Uterus (tissue), 2 donors: ENCODE data around the gene SF3B6.

ENCODE experiments used
- CTCF ChIP-seq, 4 experiments: fragments of 200-600 bp in 2 of 4; fragments of 450-650 bp in 2 of 4; sonication (generic) in 2 of 4; IDR thresholded peaks; one replicate each; pipeline ENCODE4 v1.5.1; 2016 to 2019; ENCODE audit warnings: antibody characterized with exemption in 4 of 4, mild to moderate bottlenecking in 2 of 4, moderate library complexity in 1 of 4
- POLR2A ChIP-seq, 2 donors: fragments of 450-650 bp; IDR thresholded peaks; one replicate each; pipeline ENCODE4 v1.6.1; 2016; ENCODE audit warnings: antibody characterized with exemption in 2 of 2, mild to moderate bottlenecking in 1 of 2, moderate library complexity in 1 of 2

DNA sequence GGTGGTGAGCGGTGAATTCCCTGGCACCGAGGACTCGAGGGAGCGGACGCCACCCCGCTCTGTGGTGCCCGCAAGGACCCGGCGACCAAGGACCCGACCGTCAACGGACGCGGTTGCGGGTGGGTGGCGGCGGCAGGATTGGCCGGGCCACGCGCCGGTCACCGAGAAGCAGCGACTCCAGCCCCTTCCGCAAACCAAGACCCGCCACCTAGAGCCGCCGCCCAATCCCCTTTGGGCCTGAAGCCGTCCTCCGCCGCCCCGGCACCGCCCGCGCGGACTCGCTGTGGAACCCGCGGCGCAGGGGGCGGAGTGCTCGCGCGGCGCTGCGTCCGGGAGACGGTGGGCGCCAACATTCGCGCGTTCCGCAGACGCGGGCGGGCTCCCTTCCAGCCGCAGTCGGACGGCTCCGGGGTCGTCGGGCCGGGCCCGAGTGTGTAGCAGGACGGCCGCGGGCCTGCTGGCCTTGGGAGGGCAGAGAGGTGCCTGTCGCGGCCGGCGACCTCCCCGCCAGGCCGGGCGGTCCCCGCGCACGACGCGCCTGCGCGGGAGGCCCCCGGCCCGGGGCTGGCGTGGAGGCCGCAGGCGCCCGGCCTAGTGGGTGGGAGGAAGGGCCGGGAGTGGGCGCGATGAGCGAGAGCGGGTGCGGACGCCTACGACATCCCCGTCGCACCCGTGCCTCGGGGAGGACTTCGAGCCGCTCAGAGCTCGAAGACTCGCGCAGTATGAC, 47.2 kb upstream of the SF3B6 start, which contains the start of the genes FAM228B and PFN4:
- TF ChIP-seq POLR2A (IDR thresholded peaks at IDR 0.05) = peak; percentile 61 to 91
- TF ChIP-seq CTCF (IDR thresholded peaks at IDR 0.05) = peak in 1 of 4 experiments; percentile 16
